ENCODE results near the gene GNG8.

Gene GNG8

GRCh38 chr19:46604781-46605355 lies 31.1 kb downstream of the GNG8 start:
- no peak for DNase-seq (ENCODE audit: extremely low spot score)
- ChIA-PET CTCF (interaction anchor here (0.6 to 1.3 kb wide), 2 partner anchors 11 to 325 kb away, joined by 3 to 7 read pairs; no protein-coding TSS in a partner anchor), POLR2A (no interaction called here)
- TF ChIP-seq L3MBTL2 (conservative IDR thresholded peaks at IDR 0.05): no peak
- TF ChIP-seq FOXA1 (IDR thresholded peaks at IDR 0.05): no peak
- no peak for TF ChIP-seq SP1 (IDR thresholded peaks at IDR 0.05)
- TF ChIP-seq ELF4 (IDR thresholded peaks at IDR 0.05): no peak
- TF ChIP-seq PKNOX1 (IDR thresholded peaks at IDR 0.05): no peak
- TF ChIP-seq CTBP1 (IDR thresholded peaks at IDR 0.05; ENCODE audit: borderline replicate concordance): no peak
- no peak for TF ChIP-seq NFRKB (IDR thresholded peaks at IDR 0.05)
- TF ChIP-seq FOXM1 (IDR thresholded peaks at IDR 0.05; ENCODE audit: borderline replicate concordance): no peak
- TF ChIP-seq BHLHE40 (IDR thresholded peaks at IDR 0.05; ENCODE audit: borderline replicate concordance): no peak
- TF ChIP-seq LEF1 (IDR thresholded peaks at IDR 0.05; ENCODE audit: borderline replicate concordance): no peak
- no peak for TF ChIP-seq ARNT (IDR thresholded peaks at IDR 0.05)
- no peak for TF ChIP-seq FOXK2 (IDR thresholded peaks at IDR 0.05)
- no peak for TF ChIP-seq TARDBP (IDR thresholded peaks at IDR 0.05)
- no peak for TF ChIP-seq ZNF384 (IDR thresholded peaks at IDR 0.05)
- TF ChIP-seq HDGF (IDR thresholded peaks at IDR 0.05; ENCODE audit: borderline replicate concordance): no peak
- no peak for TF ChIP-seq SUZ12 (IDR thresholded peaks at IDR 0.05)

GRCh38 chr19:46603752-46604231 lies 32.2 kb downstream of the GNG8 start:
- DNase-seq (ENCODE audit: extremely low spot score): no peak
- TF ChIP-seq NFRKB (IDR thresholded peaks at IDR 0.05) (no peak), L3MBTL2 (conservative IDR thresholded peaks at IDR 0.05) (no peak), ELF4 (IDR thresholded peaks at IDR 0.05) (no peak), CTBP1 (IDR thresholded peaks at IDR 0.05; ENCODE audit: borderline replicate concordance) (no peak), FOXK2 (IDR thresholded peaks at IDR 0.05) (no peak), ARNT (IDR thresholded peaks at IDR 0.05) (no peak), PKNOX1 (IDR thresholded peaks at IDR 0.05) (no peak), SP1 (IDR thresholded peaks at IDR 0.05) (no peak), FOXA1 (IDR thresholded peaks at IDR 0.05) (no peak), SUZ12 (IDR thresholded peaks at IDR 0.05) (no peak)
- ChIA-PET CTCF (interaction anchor here (0.6 to 4.2 kb wide), 3 partner anchors 11 to 67 kb away, joined by 3 to 20 read pairs (median 4); no protein-coding TSS in a partner anchor), POLR2A (no interaction called here)

GRCh38 chr19:46603195-46603637 lies 32.8 kb downstream of the GNG8 start:
- CTCF ChIA-PET: interaction anchor here (0.6 to 4.2 kb wide), 2 partner anchors 11 to 66 kb away, joined by 4 to 20 read pairs; no protein-coding TSS in a partner anchor
- no peak for DNase-seq (ENCODE audit: extremely low spot score)
- TF ChIP-seq FOXK2 (IDR thresholded peaks at IDR 0.05) (no peak), HDGF (IDR thresholded peaks at IDR 0.05; ENCODE audit: borderline replicate concordance) (no peak), ARNT (IDR thresholded peaks at IDR 0.05) (no peak), CTBP1 (IDR thresholded peaks at IDR 0.05; ENCODE audit: borderline replicate concordance) (no peak), LEF1 (IDR thresholded peaks at IDR 0.05; ENCODE audit: borderline replicate concordance) (no peak), TARDBP (IDR thresholded peaks at IDR 0.05) (no peak), FOXM1 (IDR thresholded peaks at IDR 0.05; ENCODE audit: borderline replicate concordance) (no peak), FOXA1 (IDR thresholded peaks at IDR 0.05) (no peak), BHLHE40 (IDR thresholded peaks at IDR 0.05; ENCODE audit: borderline replicate concordance) (no peak), ZNF384 (IDR thresholded peaks at IDR 0.05) (no peak), SP1 (IDR thresholded peaks at IDR 0.05) (no peak), PKNOX1 (IDR thresholded peaks at IDR 0.05) (no peak), NFRKB (IDR thresholded peaks at IDR 0.05) (no peak), L3MBTL2 (conservative IDR thresholded peaks at IDR 0.05) (no peak), ELF4 (IDR thresholded peaks at IDR 0.05) (no peak), SUZ12 (IDR thresholded peaks at IDR 0.05) (no peak)
- POLR2A ChIA-PET: interaction anchor here (0.9 to 5.0 kb wide), 3 partner anchors 8 to 37 kb away, joined by 3 to 40 read pairs (median 5); no protein-coding TSS in a partner anchor

- ChIA-PET CTCF (interaction anchor here (4.2 kb wide), 1 partner anchor 12 kb away, joined by 20 read pairs; no protein-coding TSS in a partner anchor), POLR2A (interaction anchor here (0.9 to 5.0 kb wide), 8 partner anchors 8 to 186 kb away, joined by 3 to 40 read pairs (median 4); partner anchors contain the start of genes DACT3 and SLC1A5)
- TF ChIP-seq FOXM1 (IDR thresholded peaks at IDR 0.05; ENCODE audit: borderline replicate concordance): no peak
- no peak for TF ChIP-seq LEF1 (IDR thresholded peaks at IDR 0.05; ENCODE audit: borderline replicate concordance)
- no peak for TF ChIP-seq L3MBTL2 (conservative IDR thresholded peaks at IDR 0.05)
- no peak for TF ChIP-seq SP1 (IDR thresholded peaks at IDR 0.05)
- TF ChIP-seq NFRKB (IDR thresholded peaks at IDR 0.05): no peak
- TF ChIP-seq ZNF384 (IDR thresholded peaks at IDR 0.05): no peak
- TF ChIP-seq TARDBP (IDR thresholded peaks at IDR 0.05): no peak
- DNase-seq (ENCODE audit: extremely low spot score): peak; percentile 10
Observed at GRCh38 chr19:46602392-46603194, 33.4 kb downstream of the GNG8 start.
